Keratinocyte (primary cell): ENCODE data around the gene SMIM38. TPM values are rescaled to one million over a fixed set of nuclear protein-coding genes. Genes with fewer than 3 reads are reported as not detected.

Source experiments
- DNase-seq: peaks from one replicate; pipeline ENCODE4 v3.0.0-alpha.2; 2011; ENCODE audit warnings: low read depth, missing footprints, low spot score
- FAIRE-seq: peaks from 2 replicates; lab custom pipeline; 2011; peaks lifted over from hg19 to GRCh38; lab: Jason Lieb, UNC
- H2AFZ ChIP-seq: 2 replicates; pipeline ENCODE4 v1.6.0; 2012; ENCODE audit warnings: low read length, control low read depth, inconsistent platforms; ENCODE audit not compliant: control insufficient read depth
- H3K27ac ChIP-seq: 2 replicates; pipeline ENCODE4 v1.5.1; 2011; ENCODE audit warnings: low read length; ENCODE audit not compliant: control insufficient read depth, insufficient read depth
- H3K27me3 ChIP-seq: 3 replicates; pipeline ENCODE4 v1.6.0; 2011; ENCODE audit warnings: low read length; ENCODE audit not compliant: control insufficient read depth, insufficient read depth; ENCODE audit errors: extremely low read depth
- H3K36me3 ChIP-seq, 2 experiments: 2 replicates in 1 of 2; 3 replicates in 1 of 2; pipeline ENCODE4 v1.5.1; 2011; ENCODE audit warnings: low read length in 2 of 2, mild to moderate bottlenecking in 1 of 2; ENCODE audit not compliant: control insufficient read depth in 2 of 2, insufficient read depth in 2 of 2; ENCODE audit errors: extremely low read depth in 1 of 2
- H3K4me1 ChIP-seq: 3 replicates; pipeline ENCODE4 v1.5.1; 2011; ENCODE audit warnings: low read length; ENCODE audit not compliant: control insufficient read depth, insufficient read depth; ENCODE audit errors: extremely low read depth
- H3K4me2 ChIP-seq: 3 replicates; pipeline ENCODE4 v1.6.0; 2011; ENCODE audit warnings: low read depth, low read length; ENCODE audit not compliant: control insufficient read depth, insufficient read depth; ENCODE audit errors: extremely low read depth
- H3K4me3 ChIP-seq, 3 experiments: fragments of 200-600 bp in 1 of 3; sonication (generic) in 1 of 3; 2 replicates in 2 of 3; 3 replicates in 1 of 3; pipeline ENCODE4 v1.5.1; 2011 to 2016; ENCODE audit warnings: low read length in 3 of 3, mild to moderate bottlenecking in 3 of 3, control low read depth in 2 of 3, inconsistent platforms in 1 of 3, low read depth in 1 of 3, mixed read lengths in 1 of 3, mixed run types in 1 of 3, moderate library complexity in 1 of 3; ENCODE audit not compliant: control insufficient read depth in 2 of 3, insufficient read depth in 2 of 3; ENCODE audit errors: extremely low read depth in 1 of 3
- H3K79me2 ChIP-seq: 2 replicates; pipeline ENCODE4 v1.6.0; 2012; ENCODE audit warnings: low read length; ENCODE audit not compliant: control insufficient read depth, insufficient read depth
- H3K9ac ChIP-seq: 3 replicates; pipeline ENCODE4 v1.6.0; 2011; ENCODE audit warnings: low read length; ENCODE audit not compliant: control insufficient read depth, insufficient read depth; ENCODE audit errors: extremely low read depth
- H3K9me1 ChIP-seq: 3 replicates; pipeline ENCODE4 v1.6.0; 2011; ENCODE audit warnings: low read length; ENCODE audit not compliant: control insufficient read depth, insufficient read depth; ENCODE audit errors: extremely low read depth
- H3K9me3 ChIP-seq: 2 replicates; pipeline ENCODE4 v1.5.1; 2012; ENCODE audit warnings: low read depth, low read length; ENCODE audit not compliant: control insufficient read depth
- H4K20me1 ChIP-seq: 3 replicates; pipeline ENCODE4 v1.6.0; 2011; ENCODE audit warnings: low read length; ENCODE audit not compliant: control insufficient read depth, insufficient read depth; ENCODE audit errors: extremely low read depth
- CTCF ChIP-seq, 3 experiments: IDR thresholded peaks in 1 of 3; conservative IDR thresholded peaks in 1 of 3; optimal IDR thresholded peaks in 1 of 3; 2 replicates in 2 of 3; 3 replicates in 1 of 3; pipeline versions ENCODE3 to v1.5.1; 2011; ENCODE audit warnings: low read length in 3 of 3, mild to moderate bottlenecking in 3 of 3, moderate library complexity in 2 of 3, control low read depth in 1 of 3, inconsistent platforms in 1 of 3; ENCODE audit not compliant: insufficient read depth in 2 of 3; ENCODE audit errors: extremely low read depth in 1 of 3
- EZH2 ChIP-seq: IDR thresholded peaks from one replicate; pipeline ENCODE4 v1.6.1; 2012; ENCODE audit warnings: inconsistent platforms, mild to moderate bottlenecking, low read length, moderate library complexity
- dilution Hi-C: fragments of 300-500 bp; cut with MboI; formaldehyde crosslinking; loops from one replicate; pipeline ENCODE4 v1.7.0; 2020; ENCODE audit warnings: low sequenced_read_pairs; ENCODE audit not compliant: extremely low pct_ligation_motif_present
- polyA plus RNA-seq, 5 experiments: library from polyadenylated mRNA; depleted of rRNA in 3 of 5; stranded (reverse) in 3 of 5; stranded (forward) in 1 of 5; unstranded in 1 of 5; fragments of >200 nt; gene quantifications; 1 replicate in 1 of 5; 2 replicates in 3 of 5; 3 replicates in 1 of 5; pipeline versions ENCODE4 v1.2.1 to v1.2.3, GENCODE V29; 2011 to 2012; ENCODE audit warnings: missing spikeins in 2 of 5, low read depth in 1 of 5, low replicate concordance in 1 of 5

Gene SMIM38
- polyA plus RNA-seq, 1 donor (not counting 4 experiments of a cell fraction or from before 2014, with no cell fraction given) = not detected

GRCh38 chr11:69189059-69189458, 33.3 kb downstream of the SMIM38 start:
- no peaks in the 10 kb centered on the region for H3K4me1 ChIP-seq
- TF ChIP-seq EZH2 (no peak), CTCF (optimal IDR thresholded peaks at IDR 0.05 in 1 of 3, IDR thresholded peaks at IDR 0.05 in 1 of 3, conservative IDR thresholded peaks at IDR 0.05 in 1 of 3; ENCODE audit: extremely low read depth in 1 of 3, insufficient read depth in 2 of 3, low read length in 3 of 3) (no peak)
- H3K9me3 ChIP-seq = no peaks in the 10 kb centered on the region
- H3K9ac ChIP-seq = no peak overlapping the region
- H3K79me2 ChIP-seq = no peaks in the 10 kb centered on the region
- H3K36me3 ChIP-seq = no peaks in the 10 kb centered on the region
- H3K27ac ChIP-seq = no peak overlapping the region
- H3K4me3 ChIP-seq = no peak overlapping the region
- no peaks in the 10 kb centered on the region for H3K9me1 ChIP-seq
- no peak overlapping the region for H3K4me2 ChIP-seq
- no peak for FAIRE-seq
- no peaks in the 10 kb centered on the region for H3K27me3 ChIP-seq
- H4K20me1 ChIP-seq = no peaks in the 10 kb centered on the region
- DNase-seq = no peak
- H2AFZ ChIP-seq = no peak overlapping the region
- dilution Hi-C loops = no loop called here

DNA sequence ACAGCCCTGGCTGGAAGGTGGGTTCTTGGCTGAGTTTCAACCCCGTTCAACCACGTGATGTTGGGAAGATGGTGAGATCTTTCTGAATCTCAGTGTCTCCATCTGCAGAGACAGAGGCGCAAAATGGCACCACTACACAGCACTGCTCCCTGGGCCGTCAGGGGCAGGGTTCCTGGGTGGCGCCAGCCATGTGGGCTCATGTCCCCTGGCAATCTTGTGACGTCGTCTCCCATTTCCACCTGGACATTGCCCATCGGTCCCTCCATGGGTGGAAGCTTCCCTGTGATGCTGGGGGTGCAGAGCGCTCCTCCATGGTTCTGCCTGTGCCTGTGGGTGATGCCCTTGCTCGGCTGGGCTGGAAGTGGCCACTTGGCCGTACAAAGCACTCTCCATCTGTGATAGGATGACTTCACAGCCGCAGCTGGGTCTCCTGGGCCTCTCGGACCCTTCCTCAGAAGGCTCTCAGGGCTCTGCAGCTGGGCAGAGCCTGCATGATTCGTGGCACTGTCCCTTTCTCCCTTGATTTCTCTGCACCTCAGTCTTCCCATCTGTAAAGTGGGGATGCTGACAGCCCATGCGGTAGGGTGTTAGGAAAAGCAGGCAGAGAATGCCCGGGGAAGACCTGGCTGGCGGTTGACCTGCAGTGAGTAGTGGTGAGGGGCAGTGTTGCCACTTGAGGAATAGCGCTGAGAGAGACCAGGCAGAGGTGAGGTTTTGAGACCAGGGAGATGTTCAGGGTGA, 35.2 kb downstream of the SMIM38 start:
- Histone ChIP-seq H3K27ac (no peak overlapping the region), H3K9me3 (no peaks in the 10 kb centered on the region), H3K9ac (no peak overlapping the region), H3K27me3 (no peaks in the 10 kb centered on the region), H3K36me3 (no peaks in the 10 kb centered on the region), H2AFZ (no peak overlapping the region), H3K4me2 (no peak overlapping the region), H3K9me1 (no peaks in the 10 kb centered on the region), H4K20me1 (no peaks in the 10 kb centered on the region), H3K4me1 (no peaks in the 10 kb centered on the region), H3K4me3 (no peak overlapping the region), H3K79me2 (no peaks in the 10 kb centered on the region)
- DNase-seq (no peak), FAIRE-seq (no peak)
- dilution Hi-C loops = no loop called here
- TF ChIP-seq EZH2 = no peak
- no peak for TF ChIP-seq CTCF (optimal IDR thresholded peaks at IDR 0.05 in 1 of 3, IDR thresholded peaks at IDR 0.05 in 1 of 3, conservative IDR thresholded peaks at IDR 0.05 in 1 of 3; ENCODE audit: extremely low read depth in 1 of 3, insufficient read depth in 2 of 3, low read length in 3 of 3)
